GM10266 (cell line): Measurements from ENCODE around the gene IGF2BP3.
"Not testable (repeated sequence)": the region's sequence is repeated elsewhere in the genome, so short reads cannot be mapped to it uniquely, and the experiment has no call there.

Experiments
- DNase-seq: peaks from one replicate; pipeline ENCODE4 v3.0.0; 2012; ENCODE audit errors: extremely low spot score
- CTCF ChIP-seq: IDR thresholded peaks from 2 replicates; pipeline ENCODE4 v1.5.1; 2012; ENCODE audit warnings: mild to moderate bottlenecking, low read depth; ENCODE audit not compliant: control insufficient read depth, insufficient read depth; ENCODE audit errors: missing control alignments

The IGF2BP3 gene

GRCh38 chr7:23419845-23420244 is 50.4 kb downstream of the IGF2BP3 start:
- no peak for DNase-seq

GRCh38 chr7:23419160-23419559 is 51.1 kb downstream of the IGF2BP3 start:
- TF ChIP-seq CTCF: no peak
- no peak for DNase-seq

More at GRCh38 chr7:23419845-23420244, 50.4 kb downstream of the IGF2BP3 start:
- no peak for TF ChIP-seq CTCF

- TF ChIP-seq CTCF: no peak
- DNase-seq: no peak
These were observed 52.2 kb downstream of the IGF2BP3 start for GRCh38 chr7:23418046-23418445.

GRCh38 chr7:23415198-23415597 is 55.1 kb downstream of the IGF2BP3 start:
- TF ChIP-seq CTCF: no peak
- no peak for DNase-seq

- no peak for TF ChIP-seq CTCF
- DNase-seq: peak; percentile 64
These were observed 59.7 kb downstream of the IGF2BP3 start for GRCh38 chr7:23410446-23411183.

- not testable (repeated sequence) for DNase-seq
These were observed 63.7 kb downstream of the IGF2BP3 start for GRCh38 chr7:23406564-23406963.

- TF ChIP-seq CTCF: no peak
These were observed 65.1 kb downstream of the IGF2BP3 start for GRCh38 chr7:23405240-23405618.

More at GRCh38 chr7:23405240-23405618, 65.1 kb downstream of the IGF2BP3 start:
- DNase-seq: no peak
